Measurements from ENCODE around the gene POLR3B. TPM values are rescaled to one million over a fixed set of nuclear protein-coding genes. Genes with fewer than 3 reads are reported as not detected.

Gene POLR3B
- total and polyA plus RNA-seq, 2 experiments from 2014 or later = 4.0 to 14.6 TPM

- Histone ChIP-seq H3K4me1 (ENCODE audit: insufficient read depth) (no peaks in the 10 kb centered on the region), H3K36me3 (ENCODE audit: insufficient read depth) (peaks cover 5% of the 10 kb centered on the region; the same call in 1 of the 2 replicates), H3F3A (replicated peaks; ENCODE audit: low read depth) (no peaks in the 10 kb centered on the region), H3K79me2 (replicated peaks; ENCODE audit: insufficient read depth) (no peaks in the 10 kb centered on the region), H3K4me3 (no peak overlapping the region), H3K27me3 (ENCODE audit: insufficient read depth) (no peaks in the 10 kb centered on the region), H3K9me2 (ENCODE audit: insufficient read depth) (no peaks in the 10 kb centered on the region), H3K4me2 (no peak overlapping the region), H4K20me1 (replicated peaks; ENCODE audit: insufficient read depth) (no peaks in the 10 kb centered on the region; the same call in 1 of the 2 replicates), H2AFZ (no peak overlapping the region), H3K27ac (ENCODE audit: low read depth) (no peak overlapping the region)
- DNase-seq (ENCODE audit: low spot score) = no peak
- H3K27me3 Mint-ChIP-seq (ENCODE audit: insufficient read depth, low read depth, poor library complexity) = peaks cover 2% of the 10 kb centered on the region
- no peak overlapping the region for H3K27ac Mint-ChIP-seq
- TF ChIP-seq, protein P1, sequence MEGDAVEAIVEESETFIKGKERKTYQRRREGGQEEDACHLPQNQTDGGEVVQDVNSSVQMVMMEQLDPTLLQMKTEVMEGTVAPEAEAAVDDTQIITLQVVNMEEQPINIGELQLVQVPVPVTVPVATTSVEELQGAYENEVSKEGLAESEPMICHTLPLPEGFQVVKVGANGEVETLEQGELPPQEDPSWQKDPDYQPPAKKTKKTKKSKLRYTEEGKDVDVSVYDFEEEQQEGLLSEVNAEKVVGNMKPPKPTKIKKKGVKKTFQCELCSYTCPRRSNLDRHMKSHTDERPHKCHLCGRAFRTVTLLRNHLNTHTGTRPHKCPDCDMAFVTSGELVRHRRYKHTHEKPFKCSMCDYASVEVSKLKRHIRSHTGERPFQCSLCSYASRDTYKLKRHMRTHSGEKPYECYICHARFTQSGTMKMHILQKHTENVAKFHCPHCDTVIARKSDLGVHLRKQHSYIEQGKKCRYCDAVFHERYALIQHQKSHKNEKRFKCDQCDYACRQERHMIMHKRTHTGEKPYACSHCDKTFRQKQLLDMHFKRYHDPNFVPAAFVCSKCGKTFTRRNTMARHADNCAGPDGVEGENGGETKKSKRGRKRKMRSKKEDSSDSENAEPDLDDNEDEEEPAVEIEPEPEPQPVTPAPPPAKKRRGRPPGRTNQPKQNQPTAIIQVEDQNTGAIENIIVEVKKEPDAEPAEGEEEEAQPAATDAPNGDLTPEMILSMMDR (conservative IDR thresholded peaks at IDR 0.05; ENCODE audit: low read depth in 2 of 2) = no peak
- TF ChIP-seq POLR2AphosphoS5 (IDR thresholded peaks at IDR 0.05; ENCODE audit: low read depth) (no peak), CREB1 (CRISPR knock-in tag; IDR thresholded peaks at IDR 0.05; ENCODE audit: low read depth) (no peak), ZNF331 (CRISPR knock-in tag; IDR thresholded peaks at IDR 0.05; ENCODE audit: low read depth) (no peak), STAT1 (IDR thresholded peaks at IDR 0.05; ENCODE audit: unreplicated experiment) (no peak), JUNB (IDR thresholded peaks at IDR 0.05; ENCODE audit: unreplicated experiment) (no peak), NANOG (IDR thresholded peaks at IDR 0.05; ENCODE audit: borderline replicate concordance) (no peak), EZH2phosphoT487 (IDR thresholded peaks at IDR 0.05; ENCODE audit: unreplicated experiment) (no peak), ETS1 (IDR thresholded peaks at IDR 0.05) (no peak), EZH2 (IDR thresholded peaks at IDR 0.05; ENCODE audit: low read depth, unreplicated experiment) (no peak), ZNF114 (CRISPR knock-in tag; IDR thresholded peaks at IDR 0.05) (no peak)
- TF ChIP-seq, protein P2, sequence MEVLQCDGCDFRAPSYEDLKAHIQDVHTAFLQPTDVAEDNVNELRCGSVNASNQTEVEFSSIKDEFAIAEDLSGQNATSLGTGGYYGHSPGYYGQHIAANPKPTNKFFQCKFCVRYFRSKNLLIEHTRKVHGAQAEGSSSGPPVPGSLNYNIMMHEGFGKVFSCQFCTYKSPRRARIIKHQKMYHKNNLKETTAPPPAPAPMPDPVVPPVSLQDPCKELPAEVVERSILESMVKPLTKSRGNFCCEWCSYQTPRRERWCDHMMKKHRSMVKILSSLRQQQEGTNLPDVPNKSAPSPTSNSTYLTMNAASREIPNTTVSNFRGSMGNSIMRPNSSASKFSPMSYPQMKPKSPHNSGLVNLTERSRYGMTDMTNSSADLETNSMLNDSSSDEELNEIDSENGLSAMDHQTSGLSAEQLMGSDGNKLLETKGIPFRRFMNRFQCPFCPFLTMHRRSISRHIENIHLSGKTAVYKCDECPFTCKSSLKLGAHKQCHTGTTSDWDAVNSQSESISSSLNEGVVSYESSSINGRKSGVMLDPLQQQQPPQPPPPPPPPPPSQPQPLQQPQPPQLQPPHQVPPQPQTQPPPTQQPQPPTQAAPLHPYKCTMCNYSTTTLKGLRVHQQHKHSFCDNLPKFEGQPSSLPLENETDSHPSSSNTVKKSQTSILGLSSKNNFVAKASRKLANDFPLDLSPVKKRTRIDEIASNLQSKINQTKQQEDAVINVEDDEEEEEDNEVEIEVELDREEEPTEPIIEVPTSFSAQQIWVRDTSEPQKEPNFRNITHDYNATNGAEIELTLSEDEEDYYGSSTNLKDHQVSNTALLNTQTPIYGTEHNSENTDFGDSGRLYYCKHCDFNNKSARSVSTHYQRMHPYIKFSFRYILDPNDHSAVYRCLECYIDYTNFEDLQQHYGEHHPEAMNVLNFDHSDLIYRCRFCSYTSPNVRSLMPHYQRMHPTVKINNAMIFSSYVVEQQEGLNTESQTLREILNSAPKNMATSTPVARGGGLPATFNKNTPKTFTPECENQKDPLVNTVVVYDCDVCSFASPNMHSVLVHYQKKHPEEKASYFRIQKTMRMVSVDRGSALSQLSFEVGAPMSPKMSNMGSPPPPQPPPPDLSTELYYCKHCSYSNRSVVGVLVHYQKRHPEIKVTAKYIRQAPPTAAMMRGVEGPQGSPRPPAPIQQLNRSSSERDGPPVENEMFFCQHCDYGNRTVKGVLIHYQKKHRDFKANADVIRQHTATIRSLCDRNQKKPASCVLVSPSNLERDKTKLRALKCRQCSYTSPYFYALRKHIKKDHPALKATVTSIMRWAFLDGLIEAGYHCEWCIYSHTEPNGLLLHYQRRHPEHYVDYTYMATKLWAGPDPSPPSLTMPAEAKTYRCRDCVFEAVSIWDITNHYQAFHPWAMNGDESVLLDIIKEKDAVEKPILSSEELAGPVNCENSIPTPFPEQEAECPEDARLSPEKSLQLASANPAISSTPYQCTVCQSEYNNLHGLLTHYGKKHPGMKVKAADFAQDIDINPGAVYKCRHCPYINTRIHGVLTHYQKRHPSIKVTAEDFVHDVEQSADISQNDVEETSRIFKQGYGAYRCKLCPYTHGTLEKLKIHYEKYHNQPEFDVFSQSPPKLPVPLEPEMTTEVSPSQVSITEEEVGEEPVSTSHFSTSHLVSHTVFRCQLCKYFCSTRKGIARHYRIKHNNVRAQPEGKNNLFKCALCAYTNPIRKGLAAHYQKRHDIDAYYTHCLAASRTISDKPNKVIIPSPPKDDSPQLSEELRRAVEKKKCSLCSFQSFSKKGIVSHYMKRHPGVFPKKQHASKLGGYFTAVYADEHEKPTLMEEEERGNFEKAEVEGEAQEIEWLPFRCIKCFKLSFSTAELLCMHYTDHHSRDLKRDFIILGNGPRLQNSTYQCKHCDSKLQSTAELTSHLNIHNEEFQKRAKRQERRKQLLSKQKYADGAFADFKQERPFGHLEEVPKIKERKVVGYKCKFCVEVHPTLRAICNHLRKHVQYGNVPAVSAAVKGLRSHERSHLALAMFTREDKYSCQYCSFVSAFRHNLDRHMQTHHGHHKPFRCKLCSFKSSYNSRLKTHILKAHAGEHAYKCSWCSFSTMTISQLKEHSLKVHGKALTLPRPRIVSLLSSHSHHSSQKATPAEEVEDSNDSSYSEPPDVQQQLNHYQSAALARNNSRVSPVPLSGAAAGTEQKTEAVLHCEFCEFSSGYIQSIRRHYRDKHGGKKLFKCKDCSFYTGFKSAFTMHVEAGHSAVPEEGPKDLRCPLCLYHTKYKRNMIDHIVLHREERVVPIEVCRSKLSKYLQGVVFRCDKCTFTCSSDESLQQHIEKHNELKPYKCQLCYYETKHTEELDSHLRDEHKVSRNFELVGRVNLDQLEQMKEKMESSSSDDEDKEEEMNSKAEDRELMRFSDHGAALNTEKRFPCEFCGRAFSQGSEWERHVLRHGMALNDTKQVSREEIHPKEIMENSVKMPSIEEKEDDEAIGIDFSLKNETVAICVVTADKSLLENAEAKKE (CRISPR knock-in tag; IDR thresholded peaks at IDR 0.05) = no peak
- TF ChIP-seq, protein P3, sequence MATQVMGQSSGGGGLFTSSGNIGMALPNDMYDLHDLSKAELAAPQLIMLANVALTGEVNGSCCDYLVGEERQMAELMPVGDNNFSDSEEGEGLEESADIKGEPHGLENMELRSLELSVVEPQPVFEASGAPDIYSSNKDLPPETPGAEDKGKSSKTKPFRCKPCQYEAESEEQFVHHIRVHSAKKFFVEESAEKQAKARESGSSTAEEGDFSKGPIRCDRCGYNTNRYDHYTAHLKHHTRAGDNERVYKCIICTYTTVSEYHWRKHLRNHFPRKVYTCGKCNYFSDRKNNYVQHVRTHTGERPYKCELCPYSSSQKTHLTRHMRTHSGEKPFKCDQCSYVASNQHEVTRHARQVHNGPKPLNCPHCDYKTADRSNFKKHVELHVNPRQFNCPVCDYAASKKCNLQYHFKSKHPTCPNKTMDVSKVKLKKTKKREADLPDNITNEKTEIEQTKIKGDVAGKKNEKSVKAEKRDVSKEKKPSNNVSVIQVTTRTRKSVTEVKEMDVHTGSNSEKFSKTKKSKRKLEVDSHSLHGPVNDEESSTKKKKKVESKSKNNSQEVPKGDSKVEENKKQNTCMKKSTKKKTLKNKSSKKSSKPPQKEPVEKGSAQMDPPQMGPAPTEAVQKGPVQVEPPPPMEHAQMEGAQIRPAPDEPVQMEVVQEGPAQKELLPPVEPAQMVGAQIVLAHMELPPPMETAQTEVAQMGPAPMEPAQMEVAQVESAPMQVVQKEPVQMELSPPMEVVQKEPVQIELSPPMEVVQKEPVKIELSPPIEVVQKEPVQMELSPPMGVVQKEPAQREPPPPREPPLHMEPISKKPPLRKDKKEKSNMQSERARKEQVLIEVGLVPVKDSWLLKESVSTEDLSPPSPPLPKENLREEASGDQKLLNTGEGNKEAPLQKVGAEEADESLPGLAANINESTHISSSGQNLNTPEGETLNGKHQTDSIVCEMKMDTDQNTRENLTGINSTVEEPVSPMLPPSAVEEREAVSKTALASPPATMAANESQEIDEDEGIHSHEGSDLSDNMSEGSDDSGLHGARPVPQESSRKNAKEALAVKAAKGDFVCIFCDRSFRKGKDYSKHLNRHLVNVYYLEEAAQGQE (IDR thresholded peaks at IDR 0.05; ENCODE audit: unreplicated experiment) = no peak
- no peaks in the 10 kb centered on the region for H3K4me1 Mint-ChIP-seq
- no peaks in the 10 kb centered on the region for H3K9me3 Mint-ChIP-seq
- H3K36me3 Mint-ChIP-seq (ENCODE audit: low read depth) = peaks cover 38% of the 10 kb centered on the region
- ATAC-seq = no peak
- no peak overlapping the region for H3K4me3 Mint-ChIP-seq
Measured at GRCh38 chr12:106378788-106379187, 21.2 kb downstream of the POLR3B start.

All from GM23338 (cell line).